GM23338 (cell line): ENCODE results near the gene IFNA5.

Experiments used
- CREB1 ChIP-seq: fragments of 250-450 bp; sonication (Bioruptor Pico); IDR thresholded peaks from 2 replicates; pipeline ENCODE4 v1.5.0; 2020; ENCODE audit warnings: low read depth, mild to moderate bottlenecking, moderate library complexity
- EZH2 ChIP-seq: fragments of 200-600 bp; sonication (generic); IDR thresholded peaks from one replicate; pipeline ENCODE4 v1.8.0; 2017; ENCODE audit warnings: antibody characterized with exemption, mild to moderate bottlenecking, low read depth; ENCODE audit not compliant: unreplicated experiment
- EZH2phosphoT487 ChIP-seq: fragments of 200-600 bp; sonication (generic); IDR thresholded peaks from one replicate; pipeline ENCODE4 v1.8.1; 2018; ENCODE audit warnings: antibody characterized with exemption; ENCODE audit not compliant: unreplicated experiment
- JUNB ChIP-seq: IDR thresholded peaks from one replicate; pipeline ENCODE4 v1.6.1; 2016; ENCODE audit warnings: antibody characterized with exemption; ENCODE audit not compliant: unreplicated experiment
- NANOG ChIP-seq: IDR thresholded peaks from 2 replicates; pipeline ENCODE4 v1.6.1; 2016; ENCODE audit warnings: antibody characterized with exemption, borderline replicate concordance
- POLR2AphosphoS5 ChIP-seq: IDR thresholded peaks from 2 replicates; pipeline ENCODE4 v1.6.1; 2016; ENCODE audit warnings: antibody characterized with exemption, low read depth
- STAT1 ChIP-seq: IDR thresholded peaks from one replicate; pipeline ENCODE4 v1.6.1; 2016; ENCODE audit warnings: antibody characterized with exemption; ENCODE audit not compliant: unreplicated experiment
- ZNF114 ChIP-seq: fragments of 250-450 bp; sonication (Bioruptor Pico); IDR thresholded peaks from 2 replicates; pipeline ENCODE4 v1.5.0; 2020; ENCODE audit warnings: mild to moderate bottlenecking, moderate library complexity
- ZNF331 ChIP-seq: fragments of 250-450 bp; sonication (Bioruptor Pico); IDR thresholded peaks from 2 replicates; pipeline ENCODE4 v1.5.0; 2020; ENCODE audit warnings: low read depth, mild to moderate bottlenecking, moderate library complexity
- TF ChIP-seq, protein P1 (sequence below), 2 experiments: fragments of 200-600 bp in 1 of 2; sonication (generic) in 1 of 2; conservative IDR thresholded peaks; 2 replicates each; pipeline versions ENCODE4 v1.5.1 to v1.6.1; 2016 to 2017; ENCODE audit warnings: antibody characterized with exemption in 2 of 2, low read depth in 2 of 2, mild to moderate bottlenecking in 2 of 2, moderate library complexity in 1 of 2
- TF ChIP-seq, protein P2 (sequence below): IDR thresholded peaks from one replicate; pipeline ENCODE4 v1.6.1; 2018; ENCODE audit warnings: antibody characterized with exemption; ENCODE audit not compliant: unreplicated experiment
- TF ChIP-seq, protein P3 (sequence below): IDR thresholded peaks from 2 replicates; pipeline ENCODE4 v1.6.1; 2016; ENCODE audit warnings: antibody characterized with exemption
- TF ChIP-seq, protein P4 (sequence below): fragments of 250-450 bp; sonication (Bioruptor Pico); IDR thresholded peaks from 2 replicates; pipeline ENCODE4 v1.5.0; 2020; ENCODE audit warnings: mild to moderate bottlenecking, moderate library complexity

DNA sequence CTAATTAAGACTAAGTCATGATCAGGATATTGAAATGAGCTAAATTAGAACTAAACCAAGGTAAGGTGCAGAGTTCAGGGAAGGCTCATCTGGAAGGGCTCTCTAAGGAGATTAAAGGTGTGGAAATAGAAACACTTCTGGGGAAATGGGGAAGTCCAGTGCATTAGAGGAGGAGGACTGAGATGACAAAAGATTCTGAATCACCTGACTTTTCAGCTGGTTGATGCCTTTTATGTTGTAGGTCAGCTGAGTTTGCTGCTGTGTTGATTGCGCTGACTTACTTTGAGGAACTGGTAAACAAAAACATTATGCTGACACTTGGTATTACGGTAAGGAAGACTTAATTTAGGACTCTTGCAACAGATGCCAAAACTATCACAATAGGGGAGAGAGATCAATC lies 23.8 kb downstream of the IFNA5 start:
- TF ChIP-seq, protein P1, sequence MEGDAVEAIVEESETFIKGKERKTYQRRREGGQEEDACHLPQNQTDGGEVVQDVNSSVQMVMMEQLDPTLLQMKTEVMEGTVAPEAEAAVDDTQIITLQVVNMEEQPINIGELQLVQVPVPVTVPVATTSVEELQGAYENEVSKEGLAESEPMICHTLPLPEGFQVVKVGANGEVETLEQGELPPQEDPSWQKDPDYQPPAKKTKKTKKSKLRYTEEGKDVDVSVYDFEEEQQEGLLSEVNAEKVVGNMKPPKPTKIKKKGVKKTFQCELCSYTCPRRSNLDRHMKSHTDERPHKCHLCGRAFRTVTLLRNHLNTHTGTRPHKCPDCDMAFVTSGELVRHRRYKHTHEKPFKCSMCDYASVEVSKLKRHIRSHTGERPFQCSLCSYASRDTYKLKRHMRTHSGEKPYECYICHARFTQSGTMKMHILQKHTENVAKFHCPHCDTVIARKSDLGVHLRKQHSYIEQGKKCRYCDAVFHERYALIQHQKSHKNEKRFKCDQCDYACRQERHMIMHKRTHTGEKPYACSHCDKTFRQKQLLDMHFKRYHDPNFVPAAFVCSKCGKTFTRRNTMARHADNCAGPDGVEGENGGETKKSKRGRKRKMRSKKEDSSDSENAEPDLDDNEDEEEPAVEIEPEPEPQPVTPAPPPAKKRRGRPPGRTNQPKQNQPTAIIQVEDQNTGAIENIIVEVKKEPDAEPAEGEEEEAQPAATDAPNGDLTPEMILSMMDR (conservative IDR thresholded peaks at IDR 0.05; ENCODE audit: low read depth in 2 of 2) = no peak
- TF ChIP-seq ZNF331 (CRISPR knock-in tag) = no peak
- no peak for TF ChIP-seq EZH2
- TF ChIP-seq, protein P2, sequence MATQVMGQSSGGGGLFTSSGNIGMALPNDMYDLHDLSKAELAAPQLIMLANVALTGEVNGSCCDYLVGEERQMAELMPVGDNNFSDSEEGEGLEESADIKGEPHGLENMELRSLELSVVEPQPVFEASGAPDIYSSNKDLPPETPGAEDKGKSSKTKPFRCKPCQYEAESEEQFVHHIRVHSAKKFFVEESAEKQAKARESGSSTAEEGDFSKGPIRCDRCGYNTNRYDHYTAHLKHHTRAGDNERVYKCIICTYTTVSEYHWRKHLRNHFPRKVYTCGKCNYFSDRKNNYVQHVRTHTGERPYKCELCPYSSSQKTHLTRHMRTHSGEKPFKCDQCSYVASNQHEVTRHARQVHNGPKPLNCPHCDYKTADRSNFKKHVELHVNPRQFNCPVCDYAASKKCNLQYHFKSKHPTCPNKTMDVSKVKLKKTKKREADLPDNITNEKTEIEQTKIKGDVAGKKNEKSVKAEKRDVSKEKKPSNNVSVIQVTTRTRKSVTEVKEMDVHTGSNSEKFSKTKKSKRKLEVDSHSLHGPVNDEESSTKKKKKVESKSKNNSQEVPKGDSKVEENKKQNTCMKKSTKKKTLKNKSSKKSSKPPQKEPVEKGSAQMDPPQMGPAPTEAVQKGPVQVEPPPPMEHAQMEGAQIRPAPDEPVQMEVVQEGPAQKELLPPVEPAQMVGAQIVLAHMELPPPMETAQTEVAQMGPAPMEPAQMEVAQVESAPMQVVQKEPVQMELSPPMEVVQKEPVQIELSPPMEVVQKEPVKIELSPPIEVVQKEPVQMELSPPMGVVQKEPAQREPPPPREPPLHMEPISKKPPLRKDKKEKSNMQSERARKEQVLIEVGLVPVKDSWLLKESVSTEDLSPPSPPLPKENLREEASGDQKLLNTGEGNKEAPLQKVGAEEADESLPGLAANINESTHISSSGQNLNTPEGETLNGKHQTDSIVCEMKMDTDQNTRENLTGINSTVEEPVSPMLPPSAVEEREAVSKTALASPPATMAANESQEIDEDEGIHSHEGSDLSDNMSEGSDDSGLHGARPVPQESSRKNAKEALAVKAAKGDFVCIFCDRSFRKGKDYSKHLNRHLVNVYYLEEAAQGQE = no peak
- no peak for TF ChIP-seq POLR2AphosphoS5
- no peak for TF ChIP-seq EZH2phosphoT487
- no peak for TF ChIP-seq STAT1
- no peak for TF ChIP-seq CREB1 (CRISPR knock-in tag)
- TF ChIP-seq, protein P3, sequence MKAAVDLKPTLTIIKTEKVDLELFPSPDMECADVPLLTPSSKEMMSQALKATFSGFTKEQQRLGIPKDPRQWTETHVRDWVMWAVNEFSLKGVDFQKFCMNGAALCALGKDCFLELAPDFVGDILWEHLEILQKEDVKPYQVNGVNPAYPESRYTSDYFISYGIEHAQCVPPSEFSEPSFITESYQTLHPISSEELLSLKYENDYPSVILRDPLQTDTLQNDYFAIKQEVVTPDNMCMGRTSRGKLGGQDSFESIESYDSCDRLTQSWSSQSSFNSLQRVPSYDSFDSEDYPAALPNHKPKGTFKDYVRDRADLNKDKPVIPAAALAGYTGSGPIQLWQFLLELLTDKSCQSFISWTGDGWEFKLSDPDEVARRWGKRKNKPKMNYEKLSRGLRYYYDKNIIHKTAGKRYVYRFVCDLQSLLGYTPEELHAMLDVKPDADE = no peak
- TF ChIP-seq JUNB = no peak
- TF ChIP-seq, protein P4, sequence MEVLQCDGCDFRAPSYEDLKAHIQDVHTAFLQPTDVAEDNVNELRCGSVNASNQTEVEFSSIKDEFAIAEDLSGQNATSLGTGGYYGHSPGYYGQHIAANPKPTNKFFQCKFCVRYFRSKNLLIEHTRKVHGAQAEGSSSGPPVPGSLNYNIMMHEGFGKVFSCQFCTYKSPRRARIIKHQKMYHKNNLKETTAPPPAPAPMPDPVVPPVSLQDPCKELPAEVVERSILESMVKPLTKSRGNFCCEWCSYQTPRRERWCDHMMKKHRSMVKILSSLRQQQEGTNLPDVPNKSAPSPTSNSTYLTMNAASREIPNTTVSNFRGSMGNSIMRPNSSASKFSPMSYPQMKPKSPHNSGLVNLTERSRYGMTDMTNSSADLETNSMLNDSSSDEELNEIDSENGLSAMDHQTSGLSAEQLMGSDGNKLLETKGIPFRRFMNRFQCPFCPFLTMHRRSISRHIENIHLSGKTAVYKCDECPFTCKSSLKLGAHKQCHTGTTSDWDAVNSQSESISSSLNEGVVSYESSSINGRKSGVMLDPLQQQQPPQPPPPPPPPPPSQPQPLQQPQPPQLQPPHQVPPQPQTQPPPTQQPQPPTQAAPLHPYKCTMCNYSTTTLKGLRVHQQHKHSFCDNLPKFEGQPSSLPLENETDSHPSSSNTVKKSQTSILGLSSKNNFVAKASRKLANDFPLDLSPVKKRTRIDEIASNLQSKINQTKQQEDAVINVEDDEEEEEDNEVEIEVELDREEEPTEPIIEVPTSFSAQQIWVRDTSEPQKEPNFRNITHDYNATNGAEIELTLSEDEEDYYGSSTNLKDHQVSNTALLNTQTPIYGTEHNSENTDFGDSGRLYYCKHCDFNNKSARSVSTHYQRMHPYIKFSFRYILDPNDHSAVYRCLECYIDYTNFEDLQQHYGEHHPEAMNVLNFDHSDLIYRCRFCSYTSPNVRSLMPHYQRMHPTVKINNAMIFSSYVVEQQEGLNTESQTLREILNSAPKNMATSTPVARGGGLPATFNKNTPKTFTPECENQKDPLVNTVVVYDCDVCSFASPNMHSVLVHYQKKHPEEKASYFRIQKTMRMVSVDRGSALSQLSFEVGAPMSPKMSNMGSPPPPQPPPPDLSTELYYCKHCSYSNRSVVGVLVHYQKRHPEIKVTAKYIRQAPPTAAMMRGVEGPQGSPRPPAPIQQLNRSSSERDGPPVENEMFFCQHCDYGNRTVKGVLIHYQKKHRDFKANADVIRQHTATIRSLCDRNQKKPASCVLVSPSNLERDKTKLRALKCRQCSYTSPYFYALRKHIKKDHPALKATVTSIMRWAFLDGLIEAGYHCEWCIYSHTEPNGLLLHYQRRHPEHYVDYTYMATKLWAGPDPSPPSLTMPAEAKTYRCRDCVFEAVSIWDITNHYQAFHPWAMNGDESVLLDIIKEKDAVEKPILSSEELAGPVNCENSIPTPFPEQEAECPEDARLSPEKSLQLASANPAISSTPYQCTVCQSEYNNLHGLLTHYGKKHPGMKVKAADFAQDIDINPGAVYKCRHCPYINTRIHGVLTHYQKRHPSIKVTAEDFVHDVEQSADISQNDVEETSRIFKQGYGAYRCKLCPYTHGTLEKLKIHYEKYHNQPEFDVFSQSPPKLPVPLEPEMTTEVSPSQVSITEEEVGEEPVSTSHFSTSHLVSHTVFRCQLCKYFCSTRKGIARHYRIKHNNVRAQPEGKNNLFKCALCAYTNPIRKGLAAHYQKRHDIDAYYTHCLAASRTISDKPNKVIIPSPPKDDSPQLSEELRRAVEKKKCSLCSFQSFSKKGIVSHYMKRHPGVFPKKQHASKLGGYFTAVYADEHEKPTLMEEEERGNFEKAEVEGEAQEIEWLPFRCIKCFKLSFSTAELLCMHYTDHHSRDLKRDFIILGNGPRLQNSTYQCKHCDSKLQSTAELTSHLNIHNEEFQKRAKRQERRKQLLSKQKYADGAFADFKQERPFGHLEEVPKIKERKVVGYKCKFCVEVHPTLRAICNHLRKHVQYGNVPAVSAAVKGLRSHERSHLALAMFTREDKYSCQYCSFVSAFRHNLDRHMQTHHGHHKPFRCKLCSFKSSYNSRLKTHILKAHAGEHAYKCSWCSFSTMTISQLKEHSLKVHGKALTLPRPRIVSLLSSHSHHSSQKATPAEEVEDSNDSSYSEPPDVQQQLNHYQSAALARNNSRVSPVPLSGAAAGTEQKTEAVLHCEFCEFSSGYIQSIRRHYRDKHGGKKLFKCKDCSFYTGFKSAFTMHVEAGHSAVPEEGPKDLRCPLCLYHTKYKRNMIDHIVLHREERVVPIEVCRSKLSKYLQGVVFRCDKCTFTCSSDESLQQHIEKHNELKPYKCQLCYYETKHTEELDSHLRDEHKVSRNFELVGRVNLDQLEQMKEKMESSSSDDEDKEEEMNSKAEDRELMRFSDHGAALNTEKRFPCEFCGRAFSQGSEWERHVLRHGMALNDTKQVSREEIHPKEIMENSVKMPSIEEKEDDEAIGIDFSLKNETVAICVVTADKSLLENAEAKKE = no peak
- no peak for TF ChIP-seq ZNF114 (CRISPR knock-in tag)
- TF ChIP-seq NANOG = no peak
